ENCODE results near the gene PKD2L2. TPM values are rescaled to one million over a fixed set of nuclear protein-coding genes. Genes with fewer than 3 reads are reported as not detected.
A peak's percentile ranks its signal among the peaks of the same experiment; 100 is the strongest.

Gene PKD2L2
- polyA plus RNA-seq, 1 donor (not counting 4 experiments of a cell fraction or from before 2014, with no cell fraction given), result not detected

- peaks cover 10% of the 10 kb centered on the region for H3K4me1 ChIP-seq (ENCODE audit: control insufficient read depth, extremely low read depth, insufficient read depth, low read length)
- H2AFZ ChIP-seq (ENCODE audit: control insufficient read depth, low read length), result peak overlapping the region; percentile 97
- H3K27me3 ChIP-seq (ENCODE audit: control insufficient read depth, extremely low read depth, insufficient read depth, low read length), result no peaks in the 10 kb centered on the region
- H3K9me3 ChIP-seq (ENCODE audit: control insufficient read depth, low read depth, low read length), result no peaks in the 10 kb centered on the region
- H3K4me2 ChIP-seq (ENCODE audit: control insufficient read depth, extremely low read depth, insufficient read depth, low read depth, low read length), result peak overlapping the region; percentile 83
- TF ChIP-seq EZH2 (IDR thresholded peaks at IDR 0.05; ENCODE audit: low read length), result no peak
- TF ChIP-seq, protein P1, sequence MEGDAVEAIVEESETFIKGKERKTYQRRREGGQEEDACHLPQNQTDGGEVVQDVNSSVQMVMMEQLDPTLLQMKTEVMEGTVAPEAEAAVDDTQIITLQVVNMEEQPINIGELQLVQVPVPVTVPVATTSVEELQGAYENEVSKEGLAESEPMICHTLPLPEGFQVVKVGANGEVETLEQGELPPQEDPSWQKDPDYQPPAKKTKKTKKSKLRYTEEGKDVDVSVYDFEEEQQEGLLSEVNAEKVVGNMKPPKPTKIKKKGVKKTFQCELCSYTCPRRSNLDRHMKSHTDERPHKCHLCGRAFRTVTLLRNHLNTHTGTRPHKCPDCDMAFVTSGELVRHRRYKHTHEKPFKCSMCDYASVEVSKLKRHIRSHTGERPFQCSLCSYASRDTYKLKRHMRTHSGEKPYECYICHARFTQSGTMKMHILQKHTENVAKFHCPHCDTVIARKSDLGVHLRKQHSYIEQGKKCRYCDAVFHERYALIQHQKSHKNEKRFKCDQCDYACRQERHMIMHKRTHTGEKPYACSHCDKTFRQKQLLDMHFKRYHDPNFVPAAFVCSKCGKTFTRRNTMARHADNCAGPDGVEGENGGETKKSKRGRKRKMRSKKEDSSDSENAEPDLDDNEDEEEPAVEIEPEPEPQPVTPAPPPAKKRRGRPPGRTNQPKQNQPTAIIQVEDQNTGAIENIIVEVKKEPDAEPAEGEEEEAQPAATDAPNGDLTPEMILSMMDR (optimal IDR thresholded peaks at IDR 0.05 in 1 of 3, IDR thresholded peaks at IDR 0.05 in 1 of 3, conservative IDR thresholded peaks at IDR 0.05 in 1 of 3; ENCODE audit: extremely low read depth in 1 of 3, insufficient read depth in 2 of 3, low read length in 3 of 3), result no peak
- peak overlapping the region; percentile 73 for H3K27ac ChIP-seq (ENCODE audit: control insufficient read depth, insufficient read depth, low read length)
- H3K4me3 ChIP-seq (ENCODE audit: control insufficient read depth in 2 of 3, extremely low read depth in 1 of 3, insufficient read depth in 2 of 3, low read depth in 1 of 3, low read length in 3 of 3), result peak overlapping the region; percentile 44 to 69 (median 60)
- no peaks in the 10 kb centered on the region for H3K36me3 ChIP-seq (ENCODE audit: control insufficient read depth in 2 of 2, extremely low read depth in 1 of 2, insufficient read depth in 2 of 2, low read length in 2 of 2)
- H4K20me1 ChIP-seq (ENCODE audit: control insufficient read depth, extremely low read depth, insufficient read depth, low read length), result no peaks in the 10 kb centered on the region
- peak; percentile 77 for FAIRE-seq
- H3K9me1 ChIP-seq (ENCODE audit: control insufficient read depth, extremely low read depth, insufficient read depth, low read length), result no peaks in the 10 kb centered on the region
- no peaks in the 10 kb centered on the region for H3K79me2 ChIP-seq (ENCODE audit: control insufficient read depth, insufficient read depth, low read length)
- no peak for DNase-seq (ENCODE audit: low read depth, low spot score)
- H3K9ac ChIP-seq (ENCODE audit: control insufficient read depth, extremely low read depth, insufficient read depth, low read length), result peak overlapping the region; percentile 75
- dilution Hi-C loops (cut with MboI; ENCODE audit: extremely low pct_ligation_motif_present, low sequenced_read_pairs), result no loop called here
These were observed 793 bp upstream of the PKD2L2 start for GRCh38 chr5:137888466-137888862.

GRCh38 chr5:137890845-137891244, 1.6 kb downstream of the PKD2L2 start:
- dilution Hi-C loops (cut with MboI; ENCODE audit: extremely low pct_ligation_motif_present, low sequenced_read_pairs), result no loop called here

More at GRCh38 chr5:137890845-137891244, 1.6 kb downstream of the PKD2L2 start:
- no peaks in the 10 kb centered on the region for H3K79me2 ChIP-seq (ENCODE audit: control insufficient read depth, insufficient read depth, low read length)
- H3K4me2 ChIP-seq (ENCODE audit: control insufficient read depth, extremely low read depth, insufficient read depth, low read depth, low read length), result no peak overlapping the region
- H4K20me1 ChIP-seq (ENCODE audit: control insufficient read depth, extremely low read depth, insufficient read depth, low read length), result no peaks in the 10 kb centered on the region
- TF ChIP-seq EZH2 (IDR thresholded peaks at IDR 0.05; ENCODE audit: low read length), result no peak
- TF ChIP-seq, protein P1 (optimal IDR thresholded peaks at IDR 0.05 in 1 of 3, IDR thresholded peaks at IDR 0.05 in 1 of 3, conservative IDR thresholded peaks at IDR 0.05 in 1 of 3; ENCODE audit: extremely low read depth in 1 of 3, insufficient read depth in 2 of 3, low read length in 3 of 3), result no peak
- no peak overlapping the region for H3K9ac ChIP-seq (ENCODE audit: control insufficient read depth, extremely low read depth, insufficient read depth, low read length)
- no peak for DNase-seq (ENCODE audit: low read depth, low spot score)
- no peaks in the 10 kb centered on the region for H3K9me3 ChIP-seq (ENCODE audit: control insufficient read depth, low read depth, low read length)
- H3K4me1 ChIP-seq (ENCODE audit: control insufficient read depth, extremely low read depth, insufficient read depth, low read length), result peaks cover 10% of the 10 kb centered on the region
- no peak overlapping the region for H2AFZ ChIP-seq (ENCODE audit: control insufficient read depth, low read length)
- H3K27ac ChIP-seq (ENCODE audit: control insufficient read depth, insufficient read depth, low read length), result no peak overlapping the region
- H3K9me1 ChIP-seq (ENCODE audit: control insufficient read depth, extremely low read depth, insufficient read depth, low read length), result no peaks in the 10 kb centered on the region
- no peak overlapping the region for H3K4me3 ChIP-seq (ENCODE audit: control insufficient read depth in 2 of 3, extremely low read depth in 1 of 3, insufficient read depth in 2 of 3, low read depth in 1 of 3, low read length in 3 of 3)
- no peak for FAIRE-seq
- no peaks in the 10 kb centered on the region for H3K27me3 ChIP-seq (ENCODE audit: control insufficient read depth, extremely low read depth, insufficient read depth, low read length)
- H3K36me3 ChIP-seq (ENCODE audit: control insufficient read depth in 2 of 2, extremely low read depth in 1 of 2, insufficient read depth in 2 of 2, low read length in 2 of 2), result no peaks in the 10 kb centered on the region

Data from keratinocyte (primary cell).